ENCODE measurements around the gene MINDY4B.
A peak's percentile ranks its signal among the peaks of the same experiment; 100 is the strongest.

MINDY4B gene

DNA sequence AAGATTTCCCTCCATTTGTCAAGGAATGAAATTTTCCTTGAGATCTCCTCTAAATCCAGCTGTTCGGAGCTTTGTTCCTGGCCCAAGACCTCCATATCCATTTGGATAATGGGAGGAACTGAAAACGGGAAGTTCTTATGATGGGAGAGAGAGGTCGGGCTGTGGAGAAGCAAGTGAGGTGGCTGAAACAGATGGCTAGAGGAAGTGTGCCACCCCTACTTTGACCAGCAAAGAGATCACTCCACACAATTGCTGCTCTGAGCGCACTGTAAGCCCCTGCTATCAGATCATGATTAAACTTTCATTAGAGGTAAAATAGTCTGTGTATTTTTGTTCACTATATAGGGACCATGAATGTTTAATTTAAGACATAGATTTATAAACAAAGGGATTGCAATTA, at the start of gene MINDY4B:
Gene MINDY4B, minus strand, starts transcription at position 101 of the 400 bp plus-strand sequence. Its CDS starts 0 bp downstream, at position 101.
- DNase-seq: no peak

DNA sequence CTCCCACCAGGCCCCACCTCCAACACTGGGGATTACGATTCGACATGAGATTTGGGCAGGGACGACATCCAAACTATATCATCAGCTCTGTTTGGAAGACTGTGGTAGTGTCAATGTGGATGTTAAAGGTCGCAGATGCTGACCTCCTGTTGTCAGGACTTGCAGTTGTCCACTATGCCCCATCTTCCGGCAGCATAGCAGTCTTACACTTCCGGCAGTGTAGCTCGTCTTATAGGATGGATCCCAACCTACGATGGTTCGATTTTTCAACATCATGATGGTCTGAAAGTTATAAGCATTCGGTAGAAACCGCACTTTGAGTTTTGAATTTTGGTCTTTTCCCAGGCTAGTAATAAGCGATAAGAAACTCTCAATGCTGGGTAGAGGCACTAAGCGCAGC, 46.7 kb upstream of the MINDY4B start:
- no peak for DNase-seq

DNA sequence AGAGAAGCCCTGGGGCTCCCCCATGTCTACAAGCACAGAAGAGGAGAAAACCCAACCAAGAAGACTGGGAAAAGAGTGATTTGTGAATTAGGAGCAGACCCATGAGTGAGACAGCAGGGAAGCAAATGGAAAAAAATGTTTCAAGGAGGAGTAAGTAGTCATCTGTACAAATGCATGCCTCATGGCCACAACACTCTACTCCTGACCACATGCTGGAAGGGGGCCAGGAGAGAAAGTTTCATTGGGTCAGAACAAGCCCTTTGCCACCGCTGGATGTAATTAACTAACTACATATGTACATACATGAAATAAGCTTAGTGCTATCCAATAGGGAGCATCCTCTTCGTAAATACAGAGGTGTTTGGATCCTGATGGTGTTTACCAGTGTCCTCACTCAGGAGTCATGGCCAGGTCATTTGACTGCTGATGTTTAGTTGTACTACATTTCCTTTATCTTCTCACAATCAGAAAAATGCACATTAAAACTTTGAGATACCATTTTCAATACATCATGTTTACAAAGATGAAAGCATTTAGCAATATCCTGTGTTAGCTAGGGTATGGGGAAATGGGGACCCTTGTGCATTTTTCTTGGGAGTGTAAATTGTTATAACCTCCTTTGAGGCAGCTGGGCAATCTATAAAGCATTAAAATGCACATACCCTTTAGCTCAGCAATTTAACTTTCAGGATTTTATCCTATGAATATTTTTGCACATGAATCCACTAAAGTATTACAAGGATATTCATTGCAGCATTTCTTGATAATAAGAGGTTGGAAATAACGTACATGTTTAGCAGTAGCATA, 40.2 kb upstream of the MINDY4B start:
- no peak for DNase-seq

DNA sequence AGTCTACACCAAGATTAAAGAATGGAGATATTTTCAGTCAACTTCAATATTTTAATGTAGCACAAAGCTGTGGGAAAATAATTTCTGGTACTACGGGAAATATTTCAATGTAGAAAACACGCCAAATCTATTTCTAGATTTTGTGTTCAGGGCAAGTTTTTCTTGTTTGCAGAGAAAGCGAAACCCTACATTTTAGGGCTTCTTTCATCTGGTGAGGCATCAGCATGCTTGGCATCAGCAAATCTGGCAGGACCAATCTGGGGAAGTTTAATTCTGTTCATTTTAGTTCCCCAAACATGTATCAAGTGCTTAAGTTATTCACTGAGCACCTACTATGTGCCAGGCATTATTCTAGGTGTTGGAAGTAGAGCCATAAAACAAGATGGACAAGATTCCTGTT, 37.0 kb upstream of the MINDY4B start:
- DNase-seq: no peak

DNA sequence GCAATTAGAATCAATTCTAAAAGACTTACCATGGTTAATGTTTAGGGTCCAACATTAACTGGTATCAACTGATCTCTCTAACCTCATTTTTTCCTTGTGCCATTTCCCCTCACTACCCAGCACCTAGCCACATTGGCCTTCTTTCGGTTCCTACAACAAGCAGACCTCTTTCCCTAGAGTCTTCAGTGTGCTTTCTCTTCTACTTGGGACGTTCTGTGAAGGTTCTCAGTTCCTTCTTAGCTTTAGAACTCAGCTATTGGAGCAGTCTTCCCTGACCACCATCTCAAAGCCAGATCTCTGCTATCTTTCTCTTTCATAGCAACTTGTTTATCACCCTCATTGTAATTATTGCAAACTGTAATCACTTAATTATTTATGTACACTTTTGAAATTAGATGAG, 31.5 kb upstream of the MINDY4B start:
- no peak for DNase-seq

DNA sequence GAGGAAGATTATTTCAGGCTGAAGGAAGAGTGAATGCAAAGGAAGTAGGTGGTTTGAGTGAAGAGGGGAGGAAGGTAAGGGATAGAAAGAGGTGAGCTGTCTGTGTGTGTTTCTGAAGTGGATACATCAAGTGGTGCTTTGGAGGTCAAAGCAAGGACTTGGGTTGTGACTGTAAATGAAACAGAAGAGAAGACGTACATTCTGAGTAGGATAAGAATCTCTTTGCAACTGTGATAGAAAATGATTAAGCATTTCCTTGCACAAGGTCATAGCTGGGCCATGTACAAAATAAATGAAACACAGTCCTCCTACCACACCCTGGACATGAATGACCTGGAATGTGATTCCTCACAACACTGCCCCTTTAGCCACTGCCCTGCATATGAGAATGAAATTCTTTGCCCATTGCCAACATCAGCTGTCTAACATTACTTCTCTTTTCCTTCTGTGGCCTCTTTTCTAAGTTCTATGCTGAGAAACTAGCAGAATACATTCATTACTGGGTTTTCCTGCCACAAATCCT, 28.3 kb upstream of the MINDY4B start:
- DNase-seq: no peak

DNA sequence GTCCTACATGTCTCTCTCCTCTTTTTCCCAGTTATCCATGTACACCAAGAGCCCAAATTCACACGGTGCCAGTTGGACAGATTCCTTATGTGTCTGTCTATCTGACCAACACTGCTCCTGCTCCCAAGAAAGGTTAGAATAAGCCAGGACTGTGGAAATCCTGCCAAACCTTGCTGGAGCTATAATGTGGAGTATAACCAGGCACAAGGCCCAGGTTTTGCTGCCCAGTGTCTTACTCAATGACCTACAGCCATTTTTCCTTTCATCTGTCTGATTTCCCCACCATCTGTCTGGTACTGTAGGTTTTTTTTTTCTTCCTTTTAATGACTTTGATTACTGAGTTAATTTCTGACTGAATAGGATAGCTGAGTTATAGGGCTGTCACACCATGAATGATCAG, 26.5 kb upstream of the MINDY4B start:
- DNase-seq: no peak

DNA sequence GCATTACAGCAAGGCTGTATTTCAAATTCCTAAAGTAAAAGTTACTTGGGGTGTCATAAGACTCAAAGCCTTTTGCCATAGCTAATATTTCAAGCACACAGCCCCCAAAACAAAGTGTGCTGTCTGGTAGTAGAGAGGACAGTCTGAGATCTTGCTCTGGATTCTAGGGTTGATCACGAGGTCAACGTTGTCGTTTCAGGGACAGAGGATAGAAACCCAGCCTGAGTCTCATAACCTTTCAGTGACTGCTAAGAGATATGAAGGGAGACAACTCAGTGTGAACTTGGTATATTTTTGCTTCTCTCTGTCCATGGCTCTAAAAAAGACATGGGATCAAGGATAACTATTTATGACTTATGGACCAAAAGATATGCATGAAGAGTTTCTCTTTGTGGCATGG, 25.6 kb upstream of the MINDY4B start:
- DNase-seq: no peak

DNA sequence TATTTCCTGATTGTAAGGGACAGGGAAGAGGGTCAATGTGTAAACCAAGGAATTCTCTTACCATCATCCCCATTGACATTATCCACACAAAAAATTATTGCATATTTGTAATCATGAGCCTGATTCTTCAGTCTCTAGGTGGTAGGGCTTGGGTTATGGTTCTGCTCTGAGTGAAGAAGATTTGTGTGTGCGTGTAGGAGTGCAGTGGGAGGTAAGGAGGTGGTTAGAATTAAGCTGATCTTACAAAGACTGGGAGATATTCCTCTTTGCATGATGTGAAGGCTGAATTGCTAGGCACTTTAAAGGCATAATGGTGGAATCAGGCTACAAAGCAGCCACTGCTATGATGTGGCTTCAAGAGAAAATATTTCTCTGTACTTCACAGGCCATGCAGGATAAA, 23.0 kb upstream of the MINDY4B start:
- DNase-seq: no peak

DNA sequence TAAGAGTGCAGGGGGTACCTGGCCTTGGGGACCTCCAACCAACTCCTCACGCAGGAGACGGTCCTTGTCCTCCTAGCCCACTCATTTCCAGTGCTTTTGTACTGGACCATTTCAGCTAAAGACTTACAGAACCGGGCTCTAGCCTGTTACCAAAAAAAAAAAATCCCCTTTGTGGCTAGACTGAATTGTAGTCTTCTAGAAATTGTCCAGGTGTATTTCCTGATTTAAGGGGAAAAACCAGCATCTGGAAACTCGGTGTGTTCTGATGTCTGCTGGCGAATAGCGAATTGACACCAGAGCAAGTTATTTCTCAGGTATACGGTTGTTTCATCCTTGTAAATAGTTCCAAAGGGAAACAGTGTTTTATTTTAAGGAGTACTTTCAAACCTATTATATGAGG, 21.1 kb upstream of the MINDY4B start:
- DNase-seq: no peak

DNA sequence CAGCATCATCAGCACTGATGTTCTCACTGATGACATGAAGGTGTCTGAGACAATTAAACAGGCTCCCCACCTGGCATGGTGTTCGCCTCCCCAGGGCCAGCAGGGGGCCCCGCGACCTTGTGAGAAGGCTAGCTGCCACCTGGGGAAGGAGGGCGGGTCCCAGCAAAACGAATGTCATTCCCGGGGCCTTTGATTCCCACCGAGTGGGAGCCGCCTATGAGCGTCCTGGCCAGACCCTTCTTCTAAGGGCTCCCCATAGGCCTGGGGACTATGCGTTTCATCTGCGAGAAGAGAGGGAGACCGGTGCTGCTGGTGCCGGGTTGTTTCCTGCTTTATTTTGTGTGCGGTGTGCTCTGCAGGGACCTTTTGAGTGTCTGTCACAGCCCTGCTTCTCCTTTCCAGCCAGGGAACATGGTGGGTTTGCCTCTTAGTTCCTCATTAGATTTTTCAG, 20.5 kb upstream of the MINDY4B start:
- peak; percentile 72 for DNase-seq

DNA sequence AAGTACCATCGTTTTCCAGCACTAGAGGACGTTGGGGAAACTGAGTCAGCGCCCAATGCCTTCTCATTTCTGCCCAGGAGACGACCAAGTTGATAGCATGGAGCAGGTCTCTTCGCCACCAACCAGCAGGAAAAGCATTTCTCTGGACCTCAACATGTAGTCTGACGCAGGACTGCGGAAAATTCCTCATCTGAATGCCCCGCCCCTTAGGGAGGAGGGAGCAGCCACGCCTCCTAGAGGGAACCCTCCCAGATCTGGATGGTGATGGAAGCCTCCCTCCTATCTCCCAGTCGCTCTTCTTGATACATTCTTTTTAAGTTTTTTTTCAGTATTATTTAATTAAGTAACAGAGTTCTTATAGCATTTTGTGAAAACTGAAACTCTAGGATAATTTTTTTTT, 17.4 kb upstream of the MINDY4B start:
- no peak for DNase-seq

DNA sequence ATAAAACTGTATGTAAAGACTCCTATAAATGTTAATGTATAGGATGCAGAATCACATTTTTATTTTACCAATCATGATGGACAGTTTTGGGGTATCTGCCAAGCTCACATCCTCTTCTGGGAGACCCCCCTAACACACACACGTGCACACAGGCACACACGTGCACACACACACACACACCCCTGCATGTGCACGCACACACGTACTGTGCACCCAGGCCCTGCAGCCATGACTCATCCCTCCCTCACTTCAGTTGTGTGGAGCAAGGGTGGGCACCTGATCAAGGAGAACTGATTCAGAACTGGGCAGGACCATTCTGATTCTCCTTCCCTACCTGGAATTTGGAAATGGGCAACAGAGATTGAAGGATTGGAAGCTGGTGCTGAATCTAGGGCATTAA, 16.0 kb upstream of the MINDY4B start:
- DNase-seq: no peak

DNA sequence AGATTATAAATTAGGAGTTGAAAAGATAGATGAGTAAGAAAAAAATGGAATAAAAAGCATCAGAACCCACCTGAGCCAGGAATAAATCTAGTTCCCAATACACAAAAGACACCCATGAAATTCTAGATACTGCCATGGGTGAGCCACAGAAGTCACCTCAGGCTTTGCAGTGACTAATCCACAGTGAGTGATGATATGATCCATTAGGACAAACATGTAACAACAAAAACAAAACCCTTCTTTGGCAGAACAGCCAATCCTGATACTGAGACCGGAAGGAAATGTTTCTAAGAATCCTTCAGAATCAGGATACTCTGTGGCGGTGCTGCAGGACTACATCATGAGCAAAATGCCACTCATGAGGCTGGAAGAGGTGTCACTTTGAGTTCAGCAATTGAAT, 15.0 kb upstream of the MINDY4B start:
- DNase-seq: no peak

DNA sequence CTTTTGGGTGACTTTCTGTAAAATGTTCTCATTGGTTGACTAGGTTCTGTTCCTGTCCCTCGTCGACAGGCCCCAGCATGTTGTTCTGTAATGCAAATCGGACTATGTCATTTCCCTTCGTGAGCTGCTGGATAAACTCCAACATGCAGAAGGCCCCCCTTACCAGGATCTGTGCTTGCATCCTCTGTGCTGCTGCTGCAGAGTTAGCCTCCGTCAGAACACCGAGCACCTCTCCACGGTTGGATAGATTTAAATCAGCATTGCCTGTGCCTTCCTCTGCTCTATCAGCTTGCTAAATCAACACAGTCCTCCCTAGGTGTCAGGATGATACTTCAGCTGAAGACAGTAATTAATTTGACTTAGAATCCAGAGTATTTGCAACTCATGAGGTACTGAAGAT, 12.7 kb upstream of the MINDY4B start:
- DNase-seq: no peak

DNA sequence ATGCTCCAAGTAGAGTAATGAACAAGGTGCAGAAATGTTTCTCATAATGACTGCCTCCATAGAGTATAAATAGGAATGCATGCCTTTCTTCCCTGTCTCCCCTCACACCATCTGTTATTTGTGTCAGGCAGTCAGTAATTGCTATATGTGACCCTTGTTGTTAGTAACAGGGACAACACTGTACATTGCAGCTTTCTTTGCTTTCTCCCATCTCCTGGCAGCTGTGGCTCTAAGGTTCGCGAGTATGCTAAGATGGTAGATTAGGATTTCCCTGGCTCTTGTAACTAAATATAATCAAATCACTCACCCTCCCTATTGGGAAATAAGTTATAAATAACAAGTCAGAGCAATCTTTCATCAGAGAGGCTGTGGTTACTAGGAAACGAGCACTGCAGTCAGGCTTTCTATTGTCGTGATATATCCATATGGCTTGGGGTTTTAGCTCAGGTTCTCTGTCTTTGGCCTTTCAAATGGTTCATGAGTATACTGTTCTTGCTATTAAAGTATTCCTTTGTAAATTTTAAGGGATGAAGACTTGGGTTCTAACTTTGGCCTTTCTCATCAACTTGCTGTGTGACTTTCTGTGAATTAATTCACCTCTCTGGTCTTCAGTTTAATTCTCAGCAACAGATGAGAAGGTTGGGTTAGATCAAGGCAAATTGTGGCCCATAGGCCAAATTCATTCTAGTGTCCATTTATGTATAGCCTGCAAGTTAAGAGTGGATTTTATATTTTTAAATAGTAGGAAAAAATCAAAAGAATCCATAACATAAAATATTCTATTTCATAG, 8.1 kb upstream of the MINDY4B start:
- DNase-seq: no peak

DNA sequence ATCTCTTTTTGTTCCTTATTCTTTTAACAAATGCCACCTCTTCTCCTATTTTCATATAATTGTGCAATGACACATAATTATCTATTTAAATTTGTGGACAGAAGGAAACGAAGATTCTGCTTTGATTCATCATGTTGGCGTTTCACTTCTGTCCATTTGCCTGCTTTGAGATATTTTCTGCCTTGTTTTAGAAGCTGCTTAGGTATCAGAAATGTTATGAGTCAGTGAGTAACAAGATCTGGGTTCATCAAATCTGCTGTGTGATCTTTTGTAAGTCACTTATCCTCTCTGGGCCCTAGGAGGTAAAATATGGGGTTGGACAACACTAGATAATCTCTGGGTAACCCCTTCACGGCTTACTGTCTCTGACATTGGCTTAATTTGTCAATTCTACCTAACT, 7.3 kb upstream of the MINDY4B start:
- no peak for DNase-seq

DNA sequence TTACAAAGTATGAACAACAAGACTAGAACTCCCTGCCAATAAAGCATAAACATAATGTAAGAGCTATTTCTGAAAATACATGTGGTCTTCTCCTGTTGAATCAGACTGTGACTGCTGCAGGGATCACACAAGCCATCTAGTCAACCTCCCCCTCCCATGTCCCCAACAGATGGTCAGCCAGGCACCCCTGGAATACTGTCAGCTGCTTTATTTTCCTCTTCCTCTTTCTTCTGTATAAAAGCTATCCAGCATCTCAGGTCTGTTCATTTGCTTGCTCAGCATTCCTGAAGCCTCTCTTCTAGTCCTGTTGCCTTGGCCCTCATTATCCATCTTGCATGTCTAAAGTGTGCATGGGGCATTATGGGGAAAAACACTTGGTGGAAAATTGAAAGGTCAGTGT, 6.5 kb upstream of the MINDY4B start:
- DNase-seq: no peak

DNA sequence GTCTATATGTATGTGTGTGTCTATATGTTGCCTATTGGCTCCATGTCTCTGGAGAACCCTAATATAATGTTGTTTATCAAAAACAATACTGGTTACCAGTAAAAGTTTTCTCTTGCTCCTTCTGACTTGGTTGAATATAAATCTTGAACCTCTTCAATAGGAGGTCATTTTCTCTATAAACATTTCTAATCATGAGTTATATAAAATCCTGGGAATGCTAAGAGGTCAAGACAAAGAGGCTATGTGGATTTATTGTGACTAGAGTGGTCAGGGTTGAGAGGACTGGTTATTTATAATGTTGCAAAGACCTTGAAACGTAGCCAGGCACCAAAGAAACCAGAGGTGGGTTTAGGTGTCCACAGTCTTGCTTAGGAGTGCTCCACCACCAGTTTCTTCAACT, 1.2 kb upstream of the MINDY4B start:
- DNase-seq: no peak

DNA sequence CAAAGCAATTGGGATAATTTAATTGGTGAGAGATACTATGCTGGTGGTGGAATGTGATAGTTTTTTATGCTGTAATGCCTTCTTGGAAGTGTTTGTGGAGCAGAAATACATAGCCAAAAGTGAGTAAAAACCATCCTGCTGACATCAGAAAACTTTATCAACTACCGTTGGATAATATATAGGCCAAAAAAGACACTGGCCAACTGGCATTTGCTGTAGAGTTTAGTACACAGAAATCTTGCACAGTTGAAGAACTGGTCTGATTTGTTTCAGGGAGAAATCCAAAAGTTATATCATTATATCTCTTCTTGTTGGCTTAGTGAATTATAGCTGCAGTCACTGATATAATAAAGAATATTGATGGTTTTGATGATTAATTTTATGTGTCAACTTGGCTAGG, 507 bp upstream of the MINDY4B start:
- DNase-seq: no peak

DNA sequence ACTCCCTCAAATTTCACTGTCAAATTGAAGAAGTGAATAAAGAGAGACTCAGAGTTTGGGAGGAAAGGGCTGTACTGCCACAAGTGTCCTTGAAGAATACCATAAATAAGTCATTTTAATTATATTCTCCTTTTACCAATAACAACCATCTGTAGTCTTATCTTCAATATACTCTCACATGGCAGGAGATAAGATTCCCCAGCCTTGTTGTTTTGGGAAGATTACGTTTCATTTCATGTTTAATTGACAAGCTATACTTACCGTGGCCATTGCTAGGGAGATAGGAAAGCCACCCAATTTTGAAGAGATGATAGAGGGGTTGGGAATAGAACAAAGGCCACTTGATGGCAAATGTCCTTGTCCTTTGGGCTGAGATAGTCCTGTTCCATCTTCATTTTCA, 2.3 kb downstream of the MINDY4B start:
- no peak for DNase-seq

DNA sequence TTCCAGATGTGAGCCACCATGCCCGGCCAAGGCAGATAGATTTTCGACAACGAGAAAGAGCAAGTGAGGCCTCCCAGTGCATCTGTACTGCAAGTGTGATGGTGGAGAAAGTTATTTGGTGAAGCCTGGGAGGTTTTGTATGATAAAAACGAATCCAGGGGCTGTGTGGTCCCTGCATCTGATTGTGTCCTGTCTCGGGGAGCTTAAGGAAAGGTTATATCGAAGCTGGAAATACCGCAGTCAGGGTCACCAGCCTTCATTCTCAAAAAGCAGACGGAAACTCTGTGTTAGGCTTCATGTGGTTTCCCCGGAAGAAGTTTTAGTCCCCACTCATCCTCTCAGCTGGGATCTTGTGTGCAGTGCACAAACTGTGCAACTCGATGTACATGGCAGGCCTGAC, 3.4 kb downstream of the MINDY4B start:
- no peak for DNase-seq

DNA sequence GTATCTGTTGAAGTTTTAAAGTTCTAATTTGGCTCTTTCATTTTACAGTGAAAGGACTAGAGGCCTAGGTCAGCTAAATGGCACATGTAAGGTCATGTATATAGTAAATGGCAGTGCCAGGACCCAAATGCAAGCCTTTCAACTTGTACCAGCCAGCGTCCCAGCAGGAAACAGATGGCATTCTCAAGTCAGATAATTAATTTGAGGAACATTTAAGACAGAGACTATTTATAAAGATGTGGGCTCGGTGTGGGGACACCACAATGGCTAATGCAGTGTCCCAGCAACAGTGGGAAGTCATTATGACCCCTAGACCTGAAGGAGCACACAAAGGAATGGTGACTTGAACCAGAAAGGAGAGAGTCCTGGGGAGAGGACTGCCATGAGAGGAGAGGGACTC, 6.1 kb downstream of the MINDY4B start:
- DNase-seq: peak; percentile 61

DNA sequence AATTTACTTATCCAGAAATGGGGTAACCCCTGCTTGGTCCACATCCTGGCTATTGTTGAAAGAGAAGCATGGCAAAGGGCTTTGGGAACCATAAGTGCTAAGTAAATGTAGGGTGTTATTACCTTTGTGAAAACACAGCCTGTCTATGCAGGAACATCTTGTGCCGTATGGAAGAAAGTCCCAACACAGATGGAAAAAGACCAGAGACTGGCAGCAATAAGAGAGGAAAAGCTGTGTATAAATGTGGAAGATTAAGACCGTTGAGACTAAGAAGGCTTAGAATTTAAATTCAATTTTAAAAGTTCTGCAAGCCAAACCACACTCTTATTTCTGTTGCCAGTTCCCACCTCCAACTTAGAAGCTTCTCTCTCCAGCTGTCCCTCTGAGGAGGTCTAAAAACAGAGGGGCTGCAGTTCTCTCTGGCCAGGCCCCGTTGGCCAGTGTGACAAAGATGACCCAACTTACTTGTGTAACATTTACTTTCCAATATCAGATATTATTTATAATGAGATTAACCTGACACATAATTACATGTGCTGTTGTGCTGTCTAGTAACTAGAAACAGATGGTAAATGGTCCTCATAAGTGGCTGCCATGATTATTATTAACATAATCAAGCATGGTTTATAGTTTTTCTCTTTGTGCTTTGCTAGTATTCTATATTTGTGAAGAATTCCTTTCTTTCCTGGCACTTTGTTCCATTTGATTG, 7.0 kb downstream of the MINDY4B start:
- DNase-seq: no peak
